Measurements from ENCODE around the gene NOP9. TPM values are rescaled to one million over a fixed set of nuclear protein-coding genes. Genes with fewer than 3 reads are reported as not detected.

Gene NOP9
- total and polyA plus RNA-seq, 5 experiments from 2014 or later, result 1.3 to 25.8 (median 2.2) TPM

GRCh38 chr14:24277606-24278321, 21.9 kb upstream of the NOP9 start:
- peak overlapping the region in 3 of 10 donors; percentile 24 to 40 (median 32) for H3K4me3 Mint-ChIP-seq
- H3K9me3 Mint-ChIP-seq, result no peaks in the 10 kb centered on the region
- H3K4me1 Mint-ChIP-seq, result peaks cover 32 to 71% (median 49%) of the 10 kb centered on the region in 4 donors
- DNase-seq (no peak), ATAC-seq (no peak)
- no peaks in the 10 kb centered on the region for H3K27me3 Mint-ChIP-seq
- peak overlapping the region in 8 of 10 donors; percentile 11 to 88 (median 60) for H3K27ac Mint-ChIP-seq
- POLR2A ChIA-PET, result interaction anchor here (0.9 to 1.0 kb wide), 2 partner anchors 20 to 54 kb away, joined by 3 read pairs; no protein-coding TSS in a partner anchor
- H3K36me3 Mint-ChIP-seq, result no peaks in the 10 kb centered on the region

DNA sequence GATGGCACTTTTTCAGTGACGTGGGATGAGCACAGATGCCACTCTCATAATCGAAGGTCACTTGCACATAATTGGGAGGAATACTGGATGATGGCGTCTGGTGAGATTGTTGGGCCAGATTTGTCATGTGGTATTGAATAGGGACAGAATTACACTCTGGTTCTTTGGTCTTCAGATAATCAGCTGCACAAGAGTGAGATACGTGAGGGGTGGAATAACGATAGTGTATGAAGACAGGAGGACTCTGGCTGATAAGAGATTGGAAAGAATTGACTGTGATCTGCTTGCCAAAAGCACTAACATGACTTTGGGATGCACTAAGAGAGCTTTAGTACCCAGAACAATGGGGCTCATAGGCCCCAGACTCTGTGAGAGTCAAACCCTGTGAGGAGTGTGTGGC, 21.2 kb upstream of the NOP9 start:
- POLR2A ChIA-PET, result interaction anchor here (0.9 kb wide), 1 partner anchor 53 kb away, joined by 3 read pairs; no protein-coding TSS in a partner anchor
- H3K4me1 Mint-ChIP-seq, result peaks cover 30 to 67% (median 45%) of the 10 kb centered on the region in 4 donors
- peak overlapping the region; percentile 11 to 88 (median 62) for H3K27ac Mint-ChIP-seq
- no peaks in the 10 kb centered on the region for H3K27me3 Mint-ChIP-seq
- no peak for DNase-seq
- H3K4me3 Mint-ChIP-seq, result peak overlapping the region in 4 of 10 donors; percentile 20 to 43 (median 36)
- H3K36me3 Mint-ChIP-seq, result no peaks in the 10 kb centered on the region
- no peaks in the 10 kb centered on the region for H3K9me3 Mint-ChIP-seq
- ATAC-seq, result no peak

GRCh38 chr14:24279301-24280186, 20.1 kb upstream of the NOP9 start:
- Mint-ChIP-seq H3K27ac (peak overlapping the region; percentile 57 to 93 (median 86)), H3K9me3 (no peaks in the 10 kb centered on the region), H3K4me3 (peak overlapping the region in 8 of 10 donors; percentile 4 to 62 (median 27)), H3K36me3 (no peaks in the 10 kb centered on the region), H3K4me1 (peaks cover 25 to 57% (median 35%) of the 10 kb centered on the region in 4 donors), H3K27me3 (no peaks in the 10 kb centered on the region)
- POLR2A ChIA-PET, result interaction anchor here (0.7 to 2.4 kb wide), 6 partner anchors 8 to 67 kb away, joined by 3 to 13 read pairs (median 4); partner anchors contain the start of genes DHRS1, NOP9 and RABGGTA
- ATAC-seq (peak; percentile 92 to 95), DNase-seq (peak in 9 of 10 donors; percentile 16 to 63 (median 37))

DNA sequence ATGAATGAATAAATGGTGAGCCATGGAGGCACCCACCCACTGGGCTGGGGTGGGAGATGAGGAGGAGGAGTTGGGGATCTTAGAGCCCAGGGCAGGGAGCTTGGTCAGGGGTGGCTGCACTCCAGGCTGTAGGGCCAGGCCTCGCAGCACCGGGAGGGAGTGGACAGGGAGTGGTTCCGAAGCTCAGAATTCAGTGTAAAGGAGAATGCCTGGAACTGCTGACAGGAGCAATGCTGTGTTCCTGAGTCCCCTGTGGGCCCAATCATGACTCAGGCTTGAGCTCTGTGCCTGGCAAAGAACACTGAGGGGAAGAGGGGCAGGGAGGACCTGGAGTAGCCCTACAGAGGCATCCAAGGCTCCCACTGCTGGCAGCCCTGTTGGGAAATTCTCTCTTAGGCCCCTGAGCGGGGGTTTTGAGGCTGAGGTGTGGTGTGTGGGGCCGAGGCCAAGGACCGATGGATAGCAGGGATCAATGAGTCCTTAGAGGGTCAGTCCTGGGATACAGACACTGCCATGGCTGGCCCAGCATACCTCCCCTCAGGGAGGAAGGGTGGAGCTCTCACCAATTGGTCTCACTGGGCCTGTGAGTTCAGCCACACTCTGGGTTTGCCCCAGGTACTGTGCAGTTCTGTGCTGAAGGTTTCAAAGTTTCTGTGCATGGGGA, 18.7 kb upstream of the NOP9 start:
- Mint-ChIP-seq H3K9me3 (no peaks in the 10 kb centered on the region), H3K36me3 (no peaks in the 10 kb centered on the region), H3K4me3 (no peak overlapping the region), H3K27me3 (no peaks in the 10 kb centered on the region), H3K4me1 (peaks cover 25 to 50% (median 34%) of the 10 kb centered on the region in 4 donors), H3K27ac (peak overlapping the region in 6 of 10 donors; percentile 26 to 93 (median 47))
- DNase-seq (peak in 1 of 10 donors; percentile 45), ATAC-seq (no peak)
- POLR2A ChIA-PET, result interaction anchor here (0.7 to 2.4 kb wide), 4 partner anchors 10 to 69 kb away, joined by 3 to 13 read pairs (median 6); partner anchors contain the start of genes DHRS1, NOP9 and RABGGTA

DNA sequence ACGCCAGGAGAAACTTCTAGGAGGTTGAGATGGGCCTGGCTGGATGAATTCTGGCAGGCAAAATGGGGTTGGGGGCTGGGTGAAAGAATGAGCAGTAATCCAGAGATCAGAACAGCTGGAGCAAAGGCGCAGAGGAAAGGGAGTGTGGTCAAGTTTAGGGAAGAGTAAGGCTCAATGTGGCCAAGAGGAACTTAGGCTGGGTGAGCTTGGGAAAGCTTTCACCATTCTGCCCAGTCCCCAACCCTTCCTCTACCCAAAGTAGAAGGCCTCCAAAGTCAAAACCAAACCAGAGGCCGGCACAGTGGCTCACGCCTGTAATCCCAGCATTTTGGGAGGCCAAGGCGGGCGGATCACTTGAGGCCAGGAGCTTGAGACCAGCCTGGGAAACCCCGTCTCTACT, 18.0 kb upstream of the NOP9 start:
- Mint-ChIP-seq H3K4me3 (no peak overlapping the region), H3K9me3 (no peaks in the 10 kb centered on the region), H3K4me1 (peaks cover 25 to 49% (median 33%) of the 10 kb centered on the region in 4 donors), H3K27ac (peak overlapping the region in 4 of 10 donors; percentile 26 to 70 (median 46)), H3K27me3 (no peaks in the 10 kb centered on the region), H3K36me3 (no peaks in the 10 kb centered on the region)
- no peak for ATAC-seq
- POLR2A ChIA-PET, result interaction anchor here (2.4 kb wide), 1 partner anchor 10 kb away, joined by 13 read pairs; the partner anchor contains the start of gene RABGGTA
- no peak for DNase-seq

GRCh38 chr14:24282736-24283135, 16.9 kb upstream of the NOP9 start:
- no peaks in the 10 kb centered on the region for H3K9me3 Mint-ChIP-seq
- H3K36me3 Mint-ChIP-seq, result no peaks in the 10 kb centered on the region
- POLR2A ChIA-PET, result interaction anchor here (0.5 kb wide), 1 partner anchor 39 kb away, joined by 5 read pairs; no protein-coding TSS in a partner anchor
- peaks cover 18 to 39% (median 27%) of the 10 kb centered on the region in 4 donors for H3K4me1 Mint-ChIP-seq
- peak overlapping the region in 3 of 10 donors; percentile 6 to 54 (median 32) for H3K27ac Mint-ChIP-seq
- DNase-seq (no peak), ATAC-seq (no peak)
- no peaks in the 10 kb centered on the region for H3K27me3 Mint-ChIP-seq
- H3K4me3 Mint-ChIP-seq, result no peak overlapping the region

DNA sequence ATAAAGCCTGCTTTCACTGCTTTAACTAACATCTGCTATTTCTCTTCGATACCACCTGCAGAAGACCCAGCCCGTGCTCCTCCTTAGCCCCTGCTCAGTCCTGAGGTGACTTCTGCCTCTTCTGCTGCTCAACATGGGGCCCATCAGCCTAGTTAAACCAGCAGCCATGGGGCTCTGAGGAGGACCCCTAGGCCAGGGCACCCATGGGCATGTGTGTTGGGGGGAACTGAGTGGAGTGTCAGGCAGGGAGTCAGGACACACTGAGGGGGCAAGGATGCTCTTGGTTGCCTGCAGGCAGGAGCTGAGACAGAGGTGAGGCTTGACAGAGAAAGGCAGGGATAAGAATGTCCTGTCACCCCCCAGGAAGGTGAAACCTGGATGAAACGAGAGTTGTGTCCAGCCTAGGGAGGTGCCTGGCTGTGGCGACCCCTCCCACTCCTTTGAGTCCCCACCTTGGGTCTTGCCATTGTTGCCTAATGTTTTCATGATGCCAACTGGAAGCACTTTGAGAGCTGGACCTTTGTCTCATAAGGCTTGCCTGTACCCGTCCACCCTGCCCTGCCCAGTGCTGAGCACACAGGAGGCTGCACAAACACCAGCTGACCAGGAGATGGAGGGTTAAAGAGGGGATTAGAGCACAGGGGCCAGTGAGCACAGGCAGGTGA, 15.7 kb upstream of the NOP9 start:
- no peak for DNase-seq
- no peak overlapping the region for H3K4me3 Mint-ChIP-seq
- H3K4me1 Mint-ChIP-seq, result peaks cover 12 to 27% (median 20%) of the 10 kb centered on the region in 4 donors
- ATAC-seq, result no peak
- POLR2A ChIA-PET, result interaction anchor here (0.6 kb wide), 1 partner anchor 87 kb away, joined by 3 read pairs; no protein-coding TSS in a partner anchor
- H3K27me3 Mint-ChIP-seq, result no peaks in the 10 kb centered on the region
- no peaks in the 10 kb centered on the region for H3K9me3 Mint-ChIP-seq
- peak overlapping the region in 4 of 10 donors; percentile 59 to 83 (median 64) for H3K27ac Mint-ChIP-seq
- H3K36me3 Mint-ChIP-seq, result peaks cover 0 to 3% (median 0%) of the 10 kb centered on the region in 3 donors

DNA sequence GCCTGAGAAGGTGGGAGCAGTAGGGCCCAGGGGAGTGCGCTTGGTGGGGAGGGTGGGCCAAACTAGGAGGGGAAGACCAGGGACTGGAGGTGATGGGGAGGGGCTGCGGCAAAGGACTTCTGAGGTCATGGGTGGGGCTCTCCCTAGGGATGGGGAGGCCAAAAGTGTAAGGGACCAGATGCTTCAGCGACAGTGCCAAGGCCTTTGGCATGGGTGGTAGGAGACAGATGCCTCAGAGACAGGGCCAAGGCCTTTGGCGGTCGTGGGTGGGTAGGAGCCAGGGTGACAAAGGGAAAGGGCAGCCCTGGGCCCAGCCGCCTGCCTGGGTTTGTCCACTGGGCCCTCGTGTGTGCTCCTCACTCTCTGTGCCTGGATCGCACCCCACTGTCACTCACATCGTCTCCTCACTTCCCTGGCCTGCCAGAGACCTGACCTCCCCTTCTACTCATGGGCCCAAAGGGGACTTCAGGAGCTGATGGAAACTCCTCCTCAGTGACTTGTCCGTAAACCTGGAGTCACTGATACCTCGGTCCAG, 15.1 kb upstream of the NOP9 start:
- POLR2A ChIA-PET, result no interaction called here
- peaks cover 7 to 23% (median 15%) of the 10 kb centered on the region in 4 donors for H3K4me1 Mint-ChIP-seq
- peak overlapping the region in 4 of 10 donors; percentile 64 to 83 (median 69) for H3K27ac Mint-ChIP-seq
- no peaks in the 10 kb centered on the region for H3K27me3 Mint-ChIP-seq
- DNase-seq (no peak), ATAC-seq (no peak)
- peaks cover 0 to 6% (median 0%) of the 10 kb centered on the region in 3 donors for H3K36me3 Mint-ChIP-seq
- no peak overlapping the region for H3K4me3 Mint-ChIP-seq
- H3K9me3 Mint-ChIP-seq, result no peaks in the 10 kb centered on the region

- POLR2A ChIA-PET, result no interaction called here
- ATAC-seq (no peak), DNase-seq (no peak)
- H3K4me1 Mint-ChIP-seq, result peaks cover 3 to 21% (median 12%) of the 10 kb centered on the region in 4 donors
- H3K27ac Mint-ChIP-seq, result peak overlapping the region in 3 of 10 donors; percentile 8 to 83 (median 66)
- H3K4me3 Mint-ChIP-seq, result no peak overlapping the region
- no peaks in the 10 kb centered on the region for H3K9me3 Mint-ChIP-seq
- no peaks in the 10 kb centered on the region for H3K27me3 Mint-ChIP-seq
- H3K36me3 Mint-ChIP-seq, result peaks cover 0 to 14% (median under 1%) of the 10 kb centered on the region in 3 donors
Measured at GRCh38 chr14:24285351-24285750, 14.3 kb upstream of the NOP9 start.

DNA sequence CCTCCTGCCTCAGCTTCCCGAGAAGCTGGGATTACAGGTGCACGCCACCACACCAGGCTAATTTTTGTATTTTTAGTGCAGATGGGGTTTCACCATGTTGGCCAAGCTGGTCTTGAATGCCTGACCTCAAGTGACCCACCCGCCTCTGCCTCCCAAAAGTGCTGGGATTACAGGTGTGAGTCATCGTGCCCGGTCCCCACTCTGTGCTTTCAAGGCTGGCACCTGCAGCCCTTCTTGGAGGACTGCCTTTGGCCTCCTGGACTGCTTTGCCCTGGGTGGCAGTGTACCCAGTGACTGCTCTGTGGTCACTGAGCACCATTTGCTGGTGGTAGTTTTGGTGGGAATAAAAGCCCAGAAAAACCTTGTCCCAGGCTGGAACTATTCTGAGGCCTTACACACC, 12.7 kb upstream of the NOP9 start:
- Mint-ChIP-seq H3K4me3 (no peak overlapping the region), H3K9me3 (no peaks in the 10 kb centered on the region), H3K36me3 (peaks cover 0 to 30% (median 11%) of the 10 kb centered on the region in 3 donors), H3K4me1 (peaks cover 2 to 16% (median 10%) of the 10 kb centered on the region in 4 donors), H3K27me3 (no peaks in the 10 kb centered on the region), H3K27ac (peak overlapping the region in 2 of 10 donors; percentile 78 to 81)
- no peak for DNase-seq
- no peak for ATAC-seq
- POLR2A ChIA-PET, result no interaction called here

GRCh38 chr14:24289649-24290280, 9.9 kb upstream of the NOP9 start:
- ATAC-seq (peak; percentile 66 to 97), DNase-seq (peak in 1 of 10 donors; percentile 35)
- H3K27ac Mint-ChIP-seq, result peak overlapping the region in 4 of 10 donors; percentile 9 to 54 (median 28)
- POLR2A ChIA-PET, result interaction anchor here (0.6 to 1.4 kb wide), 4 partner anchors 10 to 960 kb away, joined by 3 to 7 read pairs (median 4); partner anchors contain the start of genes DHRS1, NOP9 and TINF2
- no peak overlapping the region for H3K4me3 Mint-ChIP-seq
- H3K9me3 Mint-ChIP-seq, result no peaks in the 10 kb centered on the region
- no peaks in the 10 kb centered on the region for H3K27me3 Mint-ChIP-seq
- peaks cover 0 to 50% (median 15%) of the 10 kb centered on the region in 3 donors for H3K36me3 Mint-ChIP-seq
- peaks cover 2 to 16% (median 10%) of the 10 kb centered on the region in 4 donors for H3K4me1 Mint-ChIP-seq

Measured in naive thymus-derived CD8-positive, alpha-beta T cell (primary cell).